ENCODE data around the gene TPRA1. TPM values are rescaled to one million over a fixed set of nuclear protein-coding genes. Genes with fewer than 3 reads are reported as not detected.

TPRA1 gene
- total RNA-seq, 1 donor from 2014 or later = 24.6 TPM

- H3K9me3 Mint-ChIP-seq (ENCODE audit: unreplicated experiment) = no peaks in the 10 kb centered on the region
- H3K4me1 Mint-ChIP-seq (ENCODE audit: low read depth, unreplicated experiment) = peaks cover 6% of the 10 kb centered on the region
- no peak overlapping the region for H2AFZ ChIP-seq (ENCODE audit: low read depth, low read length)
- no peak overlapping the region for H3K27ac Mint-ChIP-seq (ENCODE audit: unreplicated experiment)
- no peaks in the 10 kb centered on the region for H4K20me1 ChIP-seq (ENCODE audit: insufficient read depth, low read length)
- no peak overlapping the region for H3K4me2 ChIP-seq (ENCODE audit: low read length)
- H3K79me2 ChIP-seq (ENCODE audit: insufficient read depth, low read length) = peaks cover 15% of the 10 kb centered on the region
- DNase-seq (ENCODE audit: low read depth) (no peak), FAIRE-seq (no peak)
- H3K27me3 Mint-ChIP-seq (ENCODE audit: low read depth, unreplicated experiment) = peaks cover 25% of the 10 kb centered on the region
- no peak overlapping the region for H3K27ac ChIP-seq (ENCODE audit: low read depth, low read length)
- TF ChIP-seq CTCF (IDR thresholded peaks at IDR 0.05; ENCODE audit: insufficient read depth, low read depth, low read length) (no peak), EZH2 (IDR thresholded peaks at IDR 0.05; ENCODE audit: insufficient read depth, low read length) (no peak)
- no peaks in the 10 kb centered on the region for H3K36me3 ChIP-seq (ENCODE audit: insufficient read depth, low read length)
- no peak overlapping the region for H3K4me3 ChIP-seq (ENCODE audit: insufficient read depth, low read depth, low read length)
- H3K4me3 Mint-ChIP-seq (ENCODE audit: unreplicated experiment) = no peak overlapping the region
- H3K36me3 Mint-ChIP-seq (ENCODE audit: low read depth, unreplicated experiment) = no peaks in the 10 kb centered on the region
- no peak overlapping the region for H3K9ac ChIP-seq (ENCODE audit: low read length)
- H3K4me1 ChIP-seq (ENCODE audit: insufficient read depth, low read length) = peaks cover 14% of the 10 kb centered on the region
- H3K27me3 ChIP-seq (ENCODE audit: insufficient read depth, low read length) = no peaks in the 10 kb centered on the region
- no peaks in the 10 kb centered on the region for H3K9me3 ChIP-seq (ENCODE audit: insufficient read depth, low read depth, low read length)
Observed at GRCh38 chr3:127595303-127595702, 4.8 kb upstream of the TPRA1 start.

- peaks cover 22% of the 10 kb centered on the region for H3K79me2 ChIP-seq (ENCODE audit: insufficient read depth, low read length)
- H3K4me3 ChIP-seq (ENCODE audit: insufficient read depth, low read depth, low read length) = no peak overlapping the region
- Mint-ChIP-seq H3K4me1 (ENCODE audit: low read depth, unreplicated experiment) (peaks cover 10% of the 10 kb centered on the region), H3K4me3 (ENCODE audit: unreplicated experiment) (no peak overlapping the region), H3K27ac (ENCODE audit: unreplicated experiment) (no peak overlapping the region), H3K9me3 (ENCODE audit: unreplicated experiment) (no peaks in the 10 kb centered on the region), H3K27me3 (ENCODE audit: low read depth, unreplicated experiment) (peaks cover 25% of the 10 kb centered on the region), H3K36me3 (ENCODE audit: low read depth, unreplicated experiment) (no peaks in the 10 kb centered on the region)
- peaks cover 16% of the 10 kb centered on the region for H4K20me1 ChIP-seq (ENCODE audit: insufficient read depth, low read length)
- H3K4me2 ChIP-seq (ENCODE audit: low read length) = no peak overlapping the region
- no peaks in the 10 kb centered on the region for H3K27me3 ChIP-seq (ENCODE audit: insufficient read depth, low read length)
- FAIRE-seq (no peak), DNase-seq (ENCODE audit: low read depth) (no peak)
- H3K9me3 ChIP-seq (ENCODE audit: insufficient read depth, low read depth, low read length) = no peaks in the 10 kb centered on the region
- TF ChIP-seq EZH2 (IDR thresholded peaks at IDR 0.05; ENCODE audit: insufficient read depth, low read length) (no peak), CTCF (IDR thresholded peaks at IDR 0.05; ENCODE audit: insufficient read depth, low read depth, low read length) (no peak)
- no peak overlapping the region for H3K9ac ChIP-seq (ENCODE audit: low read length)
- peaks cover 19% of the 10 kb centered on the region for H3K4me1 ChIP-seq (ENCODE audit: insufficient read depth, low read length)
- no peak overlapping the region for H3K27ac ChIP-seq (ENCODE audit: low read depth, low read length)
- H3K36me3 ChIP-seq (ENCODE audit: insufficient read depth, low read length) = no peaks in the 10 kb centered on the region
- no peak overlapping the region for H2AFZ ChIP-seq (ENCODE audit: low read depth, low read length)
Observed at GRCh38 chr3:127593178-127593577, 2.6 kb upstream of the TPRA1 start.

GRCh38 chr3:127590282-127590592 lies 296 bp downstream of the TPRA1 start:
- H3K36me3 Mint-ChIP-seq (ENCODE audit: low read depth, unreplicated experiment) = peaks cover 3% of the 10 kb centered on the region
- Histone ChIP-seq H3K4me2 (ENCODE audit: low read length) (peak overlapping the region; percentile 98), H3K9me3 (ENCODE audit: insufficient read depth, low read depth, low read length) (no peaks in the 10 kb centered on the region), H3K4me1 (ENCODE audit: insufficient read depth, low read length) (peaks cover 30% of the 10 kb centered on the region), H2AFZ (ENCODE audit: low read depth, low read length) (peak overlapping the region; percentile 89), H3K9ac (ENCODE audit: low read length) (peak overlapping the region; percentile 93), H3K79me2 (ENCODE audit: insufficient read depth, low read length) (peaks cover 52% of the 10 kb centered on the region), H3K27me3 (ENCODE audit: insufficient read depth, low read length) (no peaks in the 10 kb centered on the region), H3K36me3 (ENCODE audit: insufficient read depth, low read length) (no peaks in the 10 kb centered on the region), H3K27ac (ENCODE audit: low read depth, low read length) (peak overlapping the region; percentile 88), H3K4me3 (ENCODE audit: insufficient read depth, low read depth, low read length) (peak overlapping the region; percentile 84), H4K20me1 (ENCODE audit: insufficient read depth, low read length) (peaks cover 45% of the 10 kb centered on the region)
- H3K4me3 Mint-ChIP-seq (ENCODE audit: unreplicated experiment) = peak overlapping the region; percentile 92
- H3K27ac Mint-ChIP-seq (ENCODE audit: unreplicated experiment) = no peak overlapping the region
- no peak for FAIRE-seq
- peaks cover 16% of the 10 kb centered on the region for H3K4me1 Mint-ChIP-seq (ENCODE audit: low read depth, unreplicated experiment)
- H3K9me3 Mint-ChIP-seq (ENCODE audit: unreplicated experiment) = no peaks in the 10 kb centered on the region
- peaks cover 12% of the 10 kb centered on the region for H3K27me3 Mint-ChIP-seq (ENCODE audit: low read depth, unreplicated experiment)
- no peak for DNase-seq (ENCODE audit: low read depth)
- TF ChIP-seq CTCF (IDR thresholded peaks at IDR 0.05; ENCODE audit: insufficient read depth, low read depth, low read length) (no peak), EZH2 (IDR thresholded peaks at IDR 0.05; ENCODE audit: insufficient read depth, low read length) (no peak)

All from astrocyte (in vitro differentiated cells and primary cell).